SH-SY5Y (cell line): Measurements from ENCODE around the gene ACSM2B.
"Not testable (repeated sequence)": the region's sequence is repeated elsewhere in the genome, so short reads cannot be mapped to it uniquely, and the experiment has no call there.

Experiments
- GATA2 ChIP-seq: IDR thresholded peaks from 2 replicates; pipeline ENCODE4 v1.6.1; 2011; ENCODE audit warnings: mild to moderate bottlenecking, low read depth, low read length
- GATA3 ChIP-seq: IDR thresholded peaks from 2 replicates; pipeline ENCODE4 v1.6.1; 2011; ENCODE audit warnings: low read depth, mild to moderate bottlenecking, low read length, moderate library complexity

ACSM2B gene, protein sequence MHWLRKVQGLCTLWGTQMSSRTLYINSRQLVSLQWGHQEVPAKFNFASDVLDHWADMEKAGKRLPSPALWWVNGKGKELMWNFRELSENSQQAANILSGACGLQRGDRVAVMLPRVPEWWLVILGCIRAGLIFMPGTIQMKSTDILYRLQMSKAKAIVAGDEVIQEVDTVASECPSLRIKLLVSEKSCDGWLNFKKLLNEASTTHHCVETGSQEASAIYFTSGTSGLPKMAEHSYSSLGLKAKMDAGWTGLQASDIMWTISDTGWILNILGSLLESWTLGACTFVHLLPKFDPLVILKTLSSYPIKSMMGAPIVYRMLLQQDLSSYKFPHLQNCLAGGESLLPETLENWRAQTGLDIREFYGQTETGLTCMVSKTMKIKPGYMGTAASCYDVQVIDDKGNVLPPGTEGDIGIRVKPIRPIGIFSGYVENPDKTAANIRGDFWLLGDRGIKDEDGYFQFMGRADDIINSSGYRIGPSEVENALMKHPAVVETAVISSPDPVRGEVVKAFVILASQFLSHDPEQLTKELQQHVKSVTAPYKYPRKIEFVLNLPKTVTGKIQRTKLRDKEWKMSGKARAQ

DNA sequence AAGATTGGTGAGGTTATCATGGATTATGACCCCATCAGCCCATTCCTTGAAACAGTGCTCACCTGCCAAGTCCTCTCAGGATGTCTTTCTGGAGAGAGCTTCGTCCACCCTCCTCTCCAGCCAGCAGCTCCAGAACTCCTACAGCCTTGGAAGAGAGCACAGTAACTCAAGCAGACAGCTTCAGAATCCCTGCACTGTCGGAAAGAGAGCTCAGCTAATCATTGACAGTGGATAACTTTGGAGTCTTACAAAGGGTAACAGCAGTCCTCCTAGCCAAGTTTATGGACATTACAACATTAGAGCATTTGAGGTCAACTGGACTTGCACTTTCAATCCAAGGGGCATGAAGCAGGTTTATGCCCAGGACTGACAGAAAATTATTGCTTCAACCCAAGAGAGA lies at the start of gene ACSM2B:
Gene ACSM2B, minus strand, starts transcription at position 223 of the 400 bp plus-strand sequence. CDS start 11,522 bp downstream, outside the sequence.
- TF ChIP-seq GATA3, GATA2: not testable (repeated sequence)

DNA sequence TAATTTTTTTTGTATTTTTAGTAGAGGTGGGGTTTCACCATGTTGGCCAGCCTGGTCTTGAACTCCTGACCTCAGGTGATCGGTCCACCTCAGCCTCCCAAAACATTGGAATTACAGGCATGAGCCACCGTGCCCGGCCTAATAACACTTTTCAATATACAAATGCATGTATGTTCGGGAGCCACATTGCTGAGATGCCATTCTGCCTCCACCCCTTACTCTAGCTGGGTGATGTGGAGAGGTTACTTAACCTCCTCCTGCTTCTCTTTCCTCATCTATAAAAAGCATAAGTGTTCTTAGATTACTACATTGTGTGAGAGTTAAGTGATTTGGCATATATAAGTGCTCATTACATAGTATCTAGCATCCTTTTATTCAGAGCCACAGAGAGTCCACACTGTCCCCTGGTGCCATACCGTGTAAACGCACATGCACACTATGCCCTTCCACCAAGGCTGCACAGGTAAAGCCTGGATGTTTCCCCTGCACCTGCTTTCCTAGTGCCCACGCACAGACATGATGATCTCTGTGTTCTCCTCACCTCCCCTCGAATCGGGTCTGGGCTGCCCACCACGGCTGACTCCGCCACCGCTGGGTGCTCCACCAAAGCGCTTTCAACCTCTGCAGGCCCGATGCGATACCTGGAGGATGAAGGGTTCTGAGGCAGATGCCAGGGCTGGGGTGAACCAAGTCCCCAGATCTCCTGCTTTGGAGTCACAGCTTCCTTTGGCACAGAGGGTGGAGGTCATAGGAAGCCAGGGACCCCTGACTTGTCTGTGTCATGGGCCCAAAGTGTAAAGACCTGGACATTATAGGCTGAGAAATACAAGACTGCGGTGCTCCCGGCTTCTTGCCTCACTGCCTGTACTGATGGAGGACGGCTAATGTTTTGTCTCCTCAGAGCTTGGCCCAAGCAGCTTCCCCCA lies 49.0 kb upstream of the ACSM2B start:
- TF ChIP-seq GATA2 (no peak), GATA3 (no peak)

DNA sequence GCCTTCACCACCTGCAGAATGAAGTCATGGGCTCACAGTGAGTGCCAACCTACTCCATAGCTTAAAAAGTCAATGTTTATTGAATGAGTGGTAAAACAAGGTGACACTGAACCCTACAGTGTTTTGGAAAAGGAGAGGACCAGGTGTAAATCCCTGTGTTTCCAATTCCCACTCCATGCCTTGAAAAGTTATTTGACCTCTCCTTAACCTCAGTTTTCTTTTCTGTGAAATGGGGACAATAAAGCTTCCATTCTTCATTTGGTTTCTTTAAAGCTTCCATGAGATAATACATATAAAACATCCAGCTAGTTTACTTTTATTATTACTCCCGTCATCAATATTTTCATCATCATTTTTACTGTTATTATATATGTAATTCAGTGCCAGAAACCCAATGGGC lies 48.0 kb upstream of the ACSM2B start:
- TF ChIP-seq GATA2 (no peak), GATA3 (no peak)

DNA sequence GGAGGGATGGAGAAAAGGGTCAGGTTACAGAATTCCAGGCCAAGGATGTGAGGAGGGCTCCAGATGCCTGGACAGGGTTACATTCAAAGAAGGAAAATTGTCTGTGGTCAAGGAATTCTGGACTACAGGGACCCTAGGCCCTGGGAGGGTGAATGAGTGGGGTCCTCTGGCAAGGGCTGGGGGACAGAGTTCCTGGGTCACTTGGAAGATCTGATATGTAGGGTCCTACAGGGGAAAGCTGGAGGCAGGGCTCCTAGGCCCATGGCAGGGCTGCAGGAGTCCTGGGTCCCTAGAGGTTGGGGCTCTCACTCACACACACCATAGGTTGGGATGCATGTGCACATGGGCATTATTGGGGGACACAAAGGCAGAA lies 46.3 kb upstream of the ACSM2B start:
- TF ChIP-seq GATA2: no peak
- no peak for TF ChIP-seq GATA3

DNA sequence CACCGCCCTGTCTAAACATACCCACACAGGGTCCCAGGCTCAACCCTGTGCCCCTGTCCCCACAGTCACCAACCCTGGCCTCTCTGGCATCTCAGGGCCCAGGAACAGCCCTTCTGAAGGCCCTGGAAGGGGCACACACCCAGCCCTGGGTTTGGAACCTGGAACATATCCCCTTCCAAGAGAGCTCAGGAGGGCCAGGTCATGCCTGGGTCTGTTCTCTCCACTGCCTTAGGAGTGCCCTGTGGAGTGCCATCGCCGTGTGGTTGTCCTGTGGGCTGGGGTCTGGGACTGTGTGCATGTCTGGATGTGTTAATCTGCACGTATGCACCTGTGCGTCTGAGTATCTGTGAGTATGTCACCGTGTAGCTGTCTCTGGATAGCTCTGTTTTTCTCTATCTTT lies 45.2 kb upstream of the ACSM2B start:
- TF ChIP-seq GATA2: no peak
- no peak for TF ChIP-seq GATA3

DNA sequence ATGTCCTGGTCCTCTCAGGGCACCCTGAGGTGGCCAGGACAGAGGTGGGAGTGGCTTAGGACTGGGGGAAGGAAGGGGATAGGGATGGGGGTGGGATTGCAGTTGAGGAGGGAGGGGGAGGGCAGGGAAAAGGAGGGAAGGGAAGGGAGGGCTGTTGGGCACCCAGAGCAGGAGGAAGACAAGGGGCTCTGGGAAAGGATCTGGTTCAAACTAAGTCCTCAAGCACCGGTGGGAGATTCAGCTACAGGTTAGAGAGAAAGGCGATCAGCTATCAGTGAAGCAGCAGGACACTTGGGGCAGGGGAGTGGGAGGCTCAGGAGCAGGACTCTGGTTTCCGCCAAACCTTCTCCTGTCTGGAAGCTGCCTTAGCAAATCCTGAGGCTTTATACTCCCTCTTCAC lies 44.6 kb upstream of the ACSM2B start:
- no peak for TF ChIP-seq GATA3
- TF ChIP-seq GATA2: no peak

DNA sequence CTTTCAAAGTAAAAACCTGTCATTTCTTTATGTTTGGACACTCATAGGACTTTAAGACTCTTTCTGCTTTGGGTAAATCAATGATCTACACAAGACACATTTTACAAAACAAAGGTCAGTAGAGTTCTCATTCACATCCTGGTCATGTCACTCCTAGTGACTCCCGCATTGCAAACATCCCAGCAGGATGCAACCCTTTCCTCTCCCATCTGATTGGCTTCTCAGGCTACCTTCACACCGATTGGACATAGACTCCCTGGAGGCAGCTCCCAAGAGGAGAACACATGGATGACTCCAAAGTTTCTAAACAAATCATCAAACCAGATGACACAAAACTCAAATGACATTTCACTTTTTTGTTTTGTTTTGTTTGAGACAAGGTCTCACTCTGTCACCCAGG lies 43.8 kb upstream of the ACSM2B start:
- TF ChIP-seq GATA3: no peak
- no peak for TF ChIP-seq GATA2

DNA sequence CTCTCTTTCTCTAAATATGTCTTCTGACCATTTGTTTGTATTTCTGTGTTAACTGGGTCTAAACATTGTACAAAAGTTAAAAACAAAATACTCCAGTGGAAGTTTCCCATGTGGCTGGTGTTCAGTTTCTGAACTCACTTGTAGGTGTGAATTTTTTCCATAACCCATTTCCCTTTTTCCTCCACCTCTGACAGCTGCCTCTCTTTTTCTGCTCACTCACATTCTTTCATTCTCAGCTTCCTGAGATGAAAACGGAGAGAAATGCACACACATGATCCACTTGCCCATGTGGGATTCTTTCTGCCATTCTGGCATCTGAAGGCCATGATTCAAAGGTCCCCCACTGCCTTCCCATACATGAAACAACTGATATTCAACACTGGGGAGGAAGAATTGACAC lies 41.1 kb upstream of the ACSM2B start:
- TF ChIP-seq GATA3 (no peak), GATA2 (no peak)

DNA sequence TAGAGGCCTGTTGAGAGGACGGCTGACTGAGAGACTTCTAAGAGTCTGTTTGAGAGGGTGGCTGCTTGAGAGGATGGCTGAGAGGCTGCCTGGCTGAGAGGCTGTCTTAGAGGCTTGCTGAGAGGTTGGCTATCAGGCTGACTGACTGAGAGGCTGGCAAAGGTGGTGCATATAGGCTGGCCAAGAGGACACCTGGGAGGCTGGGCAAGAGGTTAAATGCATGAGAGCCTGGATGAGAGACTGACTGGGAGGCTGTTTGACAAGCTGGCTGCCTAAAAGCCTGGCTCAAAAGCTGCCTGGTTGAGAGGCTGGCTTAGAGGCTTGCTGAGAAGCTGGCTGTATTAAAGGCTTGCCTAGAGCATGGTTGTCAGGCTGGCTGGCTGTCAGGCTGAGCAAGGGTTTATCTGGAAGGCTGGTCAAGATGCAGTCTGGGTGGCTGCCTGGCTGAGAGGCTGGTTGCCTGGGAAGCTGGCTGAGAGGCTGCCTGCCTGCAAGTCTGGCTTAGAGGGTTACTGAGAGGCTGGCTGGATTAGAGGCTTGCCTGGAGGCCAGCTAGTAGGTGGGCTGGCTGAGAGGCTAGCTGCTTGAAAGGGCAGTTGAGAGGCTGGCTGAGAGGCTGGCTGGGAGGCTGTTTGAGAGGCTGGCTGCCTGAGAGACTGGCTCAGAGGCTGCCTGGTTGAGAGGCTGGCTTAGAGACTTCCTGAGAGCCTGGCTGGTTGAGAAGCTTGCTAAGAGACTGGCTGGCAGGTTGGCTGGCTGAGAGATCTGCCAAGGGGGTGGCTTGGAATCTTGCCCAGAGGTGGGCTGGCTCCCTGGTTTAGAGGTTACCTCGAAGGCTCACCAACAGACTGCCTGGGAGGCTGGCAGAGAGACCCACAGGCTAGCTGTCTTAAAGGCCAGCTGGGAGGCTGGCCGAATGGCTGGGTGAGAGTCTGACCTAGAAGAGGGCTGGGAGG lies 38.3 kb upstream of the ACSM2B start:
- TF ChIP-seq GATA3 (no peak), GATA2 (no peak)

DNA sequence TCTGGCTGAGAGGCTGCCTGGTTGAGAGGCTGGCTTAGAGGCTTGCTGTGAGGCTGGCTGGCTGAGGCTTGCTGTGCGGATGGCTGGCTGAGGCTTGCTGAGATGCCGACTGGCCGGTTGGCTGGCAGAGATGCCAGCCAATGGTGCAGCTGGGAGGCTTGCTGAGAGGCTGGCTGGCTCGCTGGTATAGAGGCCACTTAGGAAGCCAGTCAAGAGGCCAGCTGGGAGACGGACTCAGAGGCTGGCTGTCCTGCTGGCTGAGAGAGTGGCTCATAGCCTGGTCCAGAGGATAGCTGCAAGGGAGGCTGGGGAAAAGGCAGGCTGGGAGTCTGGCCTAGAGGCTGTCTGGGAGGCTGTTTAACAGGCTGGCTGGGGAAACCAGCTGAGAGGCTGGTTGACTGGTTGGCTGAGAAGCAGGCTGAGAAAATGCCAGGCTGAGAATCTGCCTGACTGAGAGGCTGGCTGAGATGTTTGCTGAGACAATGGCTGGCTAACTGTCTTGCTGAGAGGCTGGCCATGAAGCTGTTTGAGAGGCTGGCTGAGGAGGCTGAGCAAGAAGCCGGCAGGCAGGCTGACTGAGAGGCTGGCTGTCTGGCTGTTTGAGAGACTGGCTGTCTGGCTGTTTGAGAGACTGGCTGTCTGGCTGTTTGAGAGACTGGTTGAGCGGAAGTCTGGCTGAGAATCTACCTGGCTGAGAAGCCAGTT lies 37.5 kb upstream of the ACSM2B start:
- TF ChIP-seq GATA2 (no peak), GATA3 (no peak)

DNA sequence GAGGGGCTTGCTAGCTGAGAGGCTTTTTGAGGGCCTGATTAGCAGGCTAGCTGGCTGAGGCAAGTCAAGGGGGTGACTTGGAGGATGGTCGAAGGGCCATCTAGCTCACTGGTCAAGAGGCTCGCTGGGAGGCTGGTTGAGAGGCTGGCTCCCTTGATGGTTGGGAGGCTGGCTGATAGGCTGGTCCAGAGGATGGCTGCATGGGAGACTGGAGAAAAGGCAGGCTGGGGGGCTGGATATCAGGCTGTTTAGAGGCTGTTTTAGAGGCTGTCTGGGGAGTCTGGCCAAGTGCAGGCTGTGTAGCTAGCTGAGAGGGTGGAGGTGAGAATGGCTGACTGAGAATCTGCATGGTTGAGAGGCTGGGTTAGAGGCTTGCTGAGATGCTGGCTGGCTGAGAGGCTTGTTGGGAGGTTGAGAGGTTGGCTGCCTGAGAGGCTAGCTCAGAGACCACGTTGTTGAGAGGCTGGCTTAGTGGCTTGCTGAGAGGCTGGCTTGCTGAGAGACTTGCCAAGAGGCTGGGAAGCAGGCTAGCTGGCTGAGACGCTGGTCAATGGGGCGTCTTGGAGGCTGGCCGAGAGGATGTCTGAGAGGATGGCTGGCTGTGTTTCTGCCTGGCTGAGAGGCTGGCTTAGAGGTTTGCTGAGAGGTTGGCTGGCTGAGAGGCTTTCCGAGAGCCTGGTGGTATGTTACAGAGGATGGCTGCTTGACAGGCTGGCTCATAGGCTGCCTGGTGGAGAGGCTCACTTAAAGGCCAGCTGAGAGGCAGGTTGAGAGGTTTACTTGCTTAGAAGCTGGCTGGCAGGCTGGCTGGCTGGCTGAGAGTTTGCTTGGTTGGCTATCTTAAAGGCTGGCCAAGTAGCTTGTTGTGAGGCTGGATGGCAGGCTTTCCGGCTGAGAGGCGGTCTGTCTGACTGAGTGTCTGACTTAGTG lies 36.6 kb upstream of the ACSM2B start:
- TF ChIP-seq GATA3: no peak
- no peak for TF ChIP-seq GATA2
